Neural cell (in vitro differentiated cells): ENCODE results near the gene MTG1.

Source experiments
- EP300 ChIP-seq: fragments of 450-650 bp; conservative IDR thresholded peaks from 2 replicates; pipeline ENCODE4 v1.6.1; 2014; ENCODE audit warnings: antibody characterized with exemption, mild to moderate bottlenecking, moderate library complexity; ENCODE audit not compliant: poor library complexity, severe bottlenecking
- EZH2 ChIP-seq: fragments of 200-600, 300-800 bp; shearing (Covaris generic), sonication (generic); IDR thresholded peaks from 2 replicates; pipeline ENCODE4 v1.6.1; 2014; ENCODE audit warnings: antibody characterized with exemption, low read length, borderline replicate concordance, mild to moderate bottlenecking; ENCODE audit not compliant: insufficient read depth, poor library complexity, severe bottlenecking
- MXI1 ChIP-seq: fragments of 450-650 bp; conservative IDR thresholded peaks from 2 replicates; pipeline ENCODE4 v1.6.1; 2014; ENCODE audit warnings: antibody characterized with exemption, mild to moderate bottlenecking; ENCODE audit not compliant: poor library complexity, severe bottlenecking
- POLR2AphosphoS5 ChIP-seq: IDR thresholded peaks from 2 replicates; pipeline ENCODE4 v1.6.1; 2012
- RAD21 ChIP-seq: fragments of 450-650 bp; conservative IDR thresholded peaks from 2 replicates; pipeline ENCODE4 v1.6.1; 2014; ENCODE audit warnings: antibody characterized with exemption, mild to moderate bottlenecking, moderate library complexity
- TF ChIP-seq, protein P1 (sequence below): fragments of 450-650 bp; IDR thresholded peaks from 2 replicates; pipeline ENCODE4 v1.5.1; 2014; ENCODE audit warnings: antibody characterized with exemption, mild to moderate bottlenecking, moderate library complexity; ENCODE audit not compliant: poor library complexity, severe bottlenecking

DNA sequence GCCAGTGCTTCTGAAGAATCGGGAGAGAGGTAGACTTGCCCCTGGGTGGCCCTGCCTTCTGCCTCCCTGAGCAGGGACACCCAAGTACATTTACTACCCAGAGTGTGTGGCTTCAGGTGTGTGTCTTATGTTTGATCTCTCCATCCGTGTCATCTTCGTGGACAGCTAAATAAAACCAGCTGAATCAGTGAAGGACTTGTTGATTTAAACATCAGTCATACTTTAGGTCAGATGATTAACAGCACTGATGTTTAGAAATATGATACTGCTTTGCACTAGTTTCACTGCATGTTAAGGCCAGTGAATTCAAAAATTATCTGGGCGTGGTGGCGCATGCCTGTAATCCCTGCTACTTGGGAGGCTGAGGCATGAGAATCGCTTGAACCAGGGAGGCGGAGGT lies 4.0 kb downstream of the MTG1 start:
- TF ChIP-seq, protein P1, sequence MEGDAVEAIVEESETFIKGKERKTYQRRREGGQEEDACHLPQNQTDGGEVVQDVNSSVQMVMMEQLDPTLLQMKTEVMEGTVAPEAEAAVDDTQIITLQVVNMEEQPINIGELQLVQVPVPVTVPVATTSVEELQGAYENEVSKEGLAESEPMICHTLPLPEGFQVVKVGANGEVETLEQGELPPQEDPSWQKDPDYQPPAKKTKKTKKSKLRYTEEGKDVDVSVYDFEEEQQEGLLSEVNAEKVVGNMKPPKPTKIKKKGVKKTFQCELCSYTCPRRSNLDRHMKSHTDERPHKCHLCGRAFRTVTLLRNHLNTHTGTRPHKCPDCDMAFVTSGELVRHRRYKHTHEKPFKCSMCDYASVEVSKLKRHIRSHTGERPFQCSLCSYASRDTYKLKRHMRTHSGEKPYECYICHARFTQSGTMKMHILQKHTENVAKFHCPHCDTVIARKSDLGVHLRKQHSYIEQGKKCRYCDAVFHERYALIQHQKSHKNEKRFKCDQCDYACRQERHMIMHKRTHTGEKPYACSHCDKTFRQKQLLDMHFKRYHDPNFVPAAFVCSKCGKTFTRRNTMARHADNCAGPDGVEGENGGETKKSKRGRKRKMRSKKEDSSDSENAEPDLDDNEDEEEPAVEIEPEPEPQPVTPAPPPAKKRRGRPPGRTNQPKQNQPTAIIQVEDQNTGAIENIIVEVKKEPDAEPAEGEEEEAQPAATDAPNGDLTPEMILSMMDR = no peak
- TF ChIP-seq EP300 = no peak
- TF ChIP-seq POLR2AphosphoS5 = no peak
- TF ChIP-seq MXI1 = no peak
- no peak for TF ChIP-seq RAD21
- no peak for TF ChIP-seq EZH2
